VCaP (cell line): ENCODE results near the gene PSPN.

Source experiments
- H3K27ac ChIP-seq: fragments of 450-650 bp; 2 replicates; pipeline ENCODE4 v1.5.1; 2017
- CTCF ChIP-seq: fragments of 450-650 bp; conservative IDR thresholded peaks from 2 replicates; pipeline ENCODE4 v1.5.1; 2017; ENCODE audit warnings: mild to moderate bottlenecking, moderate library complexity

The PSPN gene

GRCh38 chr19:6375411-6376010 lies at the start of gene PSPN:
Gene PSPN (minus strand): TSS chr19:6375933. CDS start chr19:6375849, 84 bp downstream.
- H3K27ac ChIP-seq, result no peak within 1 kb of the TSS
- no peak for TF ChIP-seq CTCF

GRCh38 chr19:6424939-6425731 lies 49.4 kb upstream of the PSPN start:
- H3K27ac ChIP-seq, result peak overlapping the region; percentile 74
- TF ChIP-seq CTCF, result no peak

- peak within 1 kb of the TSS; percentile 74 for H3K27ac ChIP-seq
- TF ChIP-seq CTCF, result no peak
Measured at GRCh38 chr19:6424195-6424938, 48.6 kb upstream of the PSPN start, which contains the start of gene KHSRP. Gene KHSRP (minus strand): TSS chr19:6424811. CDS start chr19:6424701, 110 bp downstream.

- TF ChIP-seq CTCF, result no peak
- H3K27ac ChIP-seq, result peak overlapping the region; percentile 74
Measured at GRCh38 chr19:6423499-6424194, 47.9 kb upstream of the PSPN start.

- TF ChIP-seq CTCF, result no peak
- no peak overlapping the region for H3K27ac ChIP-seq
Measured at GRCh38 chr19:6421075-6422014, 45.6 kb upstream of the PSPN start.

- H3K27ac ChIP-seq, result no peak overlapping the region
- no peak for TF ChIP-seq CTCF
Measured at GRCh38 chr19:6418562-6418932, 42.8 kb upstream of the PSPN start.
